ENCODE measurements around the gene ABCA7.

ABCA7 gene

DNA sequence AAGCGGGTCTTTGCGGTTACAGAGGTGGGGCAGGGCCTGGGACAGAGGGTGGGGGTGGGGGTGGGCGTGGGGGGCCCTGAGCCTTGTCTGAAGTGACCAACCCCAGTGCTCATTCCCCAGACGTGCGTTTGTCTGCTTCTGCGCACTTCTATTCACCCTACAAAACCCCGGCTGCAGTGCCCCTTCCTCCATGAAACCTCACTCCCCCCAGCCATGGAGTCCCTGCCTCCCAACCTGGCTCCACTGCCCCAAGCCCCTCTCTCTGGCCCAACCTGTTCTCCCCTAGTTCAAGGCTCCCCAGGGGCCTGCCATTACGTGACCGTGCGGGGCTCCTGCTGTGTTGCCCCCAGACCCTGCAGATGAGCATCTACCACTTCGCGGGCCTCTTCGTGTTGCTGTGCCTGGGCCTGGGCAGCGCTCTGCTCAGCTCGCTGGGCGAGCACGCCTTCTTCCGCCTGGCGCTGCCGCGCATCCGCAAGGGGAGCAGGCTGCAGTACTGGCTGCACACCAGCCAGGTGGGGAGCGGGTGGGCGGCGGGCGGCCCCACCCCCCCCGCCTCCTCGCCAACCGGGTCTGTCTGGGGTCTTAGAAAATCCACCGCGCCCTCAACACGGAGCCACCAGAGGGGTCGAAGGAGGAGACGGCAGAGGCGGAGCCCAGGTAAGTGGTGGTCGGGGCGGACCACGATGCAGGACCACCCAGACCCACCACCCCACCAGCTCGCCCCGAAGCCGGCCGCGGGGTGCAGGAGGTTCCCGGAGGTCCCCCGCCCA is 31.5 kb upstream of the ABCA7 start:
- H3K4me2 ChIP-seq (ENCODE audit: low read length), result no peak overlapping the region
- H3K9ac ChIP-seq (ENCODE audit: low read length), result no peak overlapping the region
- no peak overlapping the region for H2AFZ ChIP-seq (ENCODE audit: low read depth, low read length)
- H3K27ac ChIP-seq (ENCODE audit: low read length), result no peak overlapping the region
- no peaks in the 10 kb centered on the region for H3K9me3 ChIP-seq (ENCODE audit: insufficient read depth, low read length)
- H3K4me1 ChIP-seq (ENCODE audit: low read length), result no peaks in the 10 kb centered on the region
- H3K79me2 ChIP-seq (ENCODE audit: low read length), result peaks cover 6% of the 10 kb centered on the region
- H3K4me3 ChIP-seq (ENCODE audit: low read length), result no peak overlapping the region
- H4K20me1 ChIP-seq (ENCODE audit: insufficient read depth, low read length), result peaks cover 9% of the 10 kb centered on the region
- TF ChIP-seq CTCF (IDR thresholded peaks at IDR 0.05; ENCODE audit: low read depth, low read length) (no peak), EZH2phosphoT487 (IDR thresholded peaks at IDR 0.05; ENCODE audit: low read depth) (no peak)
- peaks cover 51% of the 10 kb centered on the region for H3K36me3 ChIP-seq (replicated peaks; ENCODE audit: low read depth, low read length)
- H3K27me3 ChIP-seq (ENCODE audit: low read depth, low read length), result no peaks in the 10 kb centered on the region

DNA sequence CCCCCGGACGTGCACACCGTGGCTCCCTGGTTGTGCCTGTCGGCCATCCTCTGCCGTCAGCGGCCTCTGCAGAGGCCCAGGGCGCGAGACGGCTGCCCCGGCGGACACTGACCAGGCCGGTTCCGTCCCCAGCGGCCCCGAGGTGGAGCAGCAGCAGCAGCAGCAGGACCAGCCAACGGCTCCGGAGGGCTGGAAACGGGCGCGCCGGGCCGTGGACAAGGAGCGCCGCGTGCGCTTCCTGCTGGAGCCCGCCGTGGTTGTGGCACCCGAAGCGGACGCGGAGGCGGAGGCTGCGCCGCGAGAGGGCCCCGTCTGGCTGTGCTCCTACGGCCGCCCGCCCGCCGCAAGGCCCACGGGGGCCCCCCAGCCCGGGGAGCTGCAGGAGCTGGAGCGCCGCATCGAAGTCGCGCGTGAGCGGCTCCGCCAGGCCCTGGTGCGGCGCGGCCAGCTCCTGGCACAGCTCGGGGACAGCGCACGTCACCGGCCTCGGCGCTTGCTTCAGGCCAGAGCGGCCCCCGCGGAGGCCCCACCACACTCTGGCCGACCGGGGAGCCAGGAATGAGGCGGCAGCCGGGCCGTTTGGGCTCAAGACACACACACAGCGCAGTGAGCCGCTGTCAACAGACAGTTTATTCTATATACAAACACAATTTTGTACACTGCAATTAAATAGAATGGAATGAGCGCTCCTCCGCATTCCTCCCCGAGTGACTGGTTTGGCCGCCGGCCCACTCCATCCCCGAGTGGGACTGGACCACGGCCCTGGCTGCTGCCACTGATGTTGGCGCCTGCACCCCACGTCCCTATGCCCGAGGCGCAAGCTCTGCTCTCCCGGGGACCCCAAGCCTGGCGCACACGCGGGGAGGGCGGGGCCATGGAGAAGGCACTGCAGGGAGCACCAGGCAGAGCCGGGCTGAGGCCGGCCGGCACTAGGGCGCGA is 30.6 kb upstream of the ABCA7 start:
- H4K20me1 ChIP-seq (ENCODE audit: insufficient read depth, low read length), result peaks cover 18% of the 10 kb centered on the region
- H3K9me3 ChIP-seq (ENCODE audit: insufficient read depth, low read length), result no peaks in the 10 kb centered on the region
- no peak overlapping the region for H3K4me2 ChIP-seq (ENCODE audit: low read length)
- peaks cover 58% of the 10 kb centered on the region for H3K36me3 ChIP-seq (replicated peaks; ENCODE audit: low read depth, low read length)
- no peak overlapping the region for H3K27ac ChIP-seq (ENCODE audit: low read length)
- no peak overlapping the region for H3K4me3 ChIP-seq (ENCODE audit: low read length)
- TF ChIP-seq CTCF (IDR thresholded peaks at IDR 0.05; ENCODE audit: low read depth, low read length), result no peak
- no peak for TF ChIP-seq EZH2phosphoT487 (IDR thresholded peaks at IDR 0.05; ENCODE audit: low read depth)
- H3K9ac ChIP-seq (ENCODE audit: low read length), result no peak overlapping the region
- peaks cover 15% of the 10 kb centered on the region for H3K79me2 ChIP-seq (ENCODE audit: low read length)
- no peaks in the 10 kb centered on the region for H3K27me3 ChIP-seq (ENCODE audit: low read depth, low read length)
- no peak overlapping the region for H2AFZ ChIP-seq (ENCODE audit: low read depth, low read length)
- no peaks in the 10 kb centered on the region for H3K4me1 ChIP-seq (ENCODE audit: low read length)

DNA sequence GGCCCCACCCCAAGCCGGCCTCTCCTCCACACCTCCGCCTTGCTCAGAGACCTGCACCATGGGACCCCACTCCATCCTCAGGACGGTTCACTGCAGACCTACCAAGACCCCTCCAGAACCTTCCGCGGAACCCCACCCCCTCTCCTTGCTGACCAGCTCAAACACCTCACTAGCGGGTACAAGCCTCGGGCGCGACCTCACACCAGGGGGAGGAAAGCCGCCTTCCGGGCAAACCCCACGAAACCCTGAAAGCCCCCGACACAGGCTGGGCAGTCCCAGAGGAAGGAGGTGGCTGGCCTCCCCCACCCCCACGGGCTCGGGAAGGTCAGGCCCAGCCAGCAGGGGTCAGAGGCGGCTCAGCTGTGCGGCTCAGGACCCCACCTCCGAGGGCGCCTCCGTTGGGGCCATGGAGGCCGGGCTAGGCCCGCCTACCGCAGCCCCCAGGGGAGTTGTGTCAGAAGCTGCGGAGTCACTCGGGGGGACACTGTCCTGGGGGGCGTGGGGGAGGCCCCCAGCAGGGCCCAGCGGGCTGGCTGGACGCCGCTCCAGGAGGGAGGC is 29.8 kb upstream of the ABCA7 start:
- H4K20me1 ChIP-seq (ENCODE audit: insufficient read depth, low read length), result peaks cover 25% of the 10 kb centered on the region
- no peak overlapping the region for H2AFZ ChIP-seq (ENCODE audit: low read depth, low read length)
- H3K36me3 ChIP-seq (replicated peaks; ENCODE audit: low read depth, low read length), result peaks cover 58% of the 10 kb centered on the region
- H3K27me3 ChIP-seq (ENCODE audit: low read depth, low read length), result no peaks in the 10 kb centered on the region
- H3K79me2 ChIP-seq (ENCODE audit: low read length), result peaks cover 22% of the 10 kb centered on the region
- no peak overlapping the region for H3K4me3 ChIP-seq (ENCODE audit: low read length)
- no peaks in the 10 kb centered on the region for H3K4me1 ChIP-seq (ENCODE audit: low read length)
- no peak overlapping the region for H3K27ac ChIP-seq (ENCODE audit: low read length)
- no peak overlapping the region for H3K4me2 ChIP-seq (ENCODE audit: low read length)
- H3K9me3 ChIP-seq (ENCODE audit: insufficient read depth, low read length), result no peaks in the 10 kb centered on the region
- TF ChIP-seq EZH2phosphoT487 (IDR thresholded peaks at IDR 0.05; ENCODE audit: low read depth), result no peak
- no peak for TF ChIP-seq CTCF (IDR thresholded peaks at IDR 0.05; ENCODE audit: low read depth, low read length)
- no peak overlapping the region for H3K9ac ChIP-seq (ENCODE audit: low read length)

All from OCI-LY3 (cell line).